Naive thymus-derived CD4-positive, alpha-beta T cell (primary cell): ENCODE measurements around the gene CA10. TPM values are rescaled to one million over a fixed set of nuclear protein-coding genes. Genes with fewer than 3 reads are reported as not detected.

ENCODE experiments used
- ATAC-seq: fragments of 150-1000 bp; cut with Tn5 transposase; 2 replicates; pipeline ENCODE4 v1.10.0; 2021; ENCODE audit warnings: mild to moderate bottlenecking, moderate library complexity
- CTCF ChIA-PET: fragments of 350-600 bp; sonication (Branson Sonifier 250); formaldehyde crosslinking; loops from one replicate; lab custom pipeline; 2021; ENCODE audit warnings: antibody characterized with exemption; lab: Charles Lee
- POLR2A ChIA-PET: fragments of 350-600 bp; sonication (Branson Sonifier 250); formaldehyde crosslinking; loops from one replicate; lab custom pipeline; 2021; ENCODE audit warnings: antibody characterized with exemption, inconsistent platforms; lab: Charles Lee
- DNase-seq, 9 donors: peaks; one replicate each; pipeline versions ENCODE4 v3.0.0 to v3.0.0-alpha.2; 2020 to 2022; ENCODE audit warnings: mixed read lengths in 1 of 9
- H3K27ac ChIP-seq: one replicate; pipeline ENCODE4 v1.7.0; 2013; ENCODE audit warnings: mild to moderate bottlenecking, low read depth, low read length, moderate library complexity
- H3K27me3 ChIP-seq, 2 donors: one replicate each; pipeline ENCODE4 v1.7.0; 2013; ENCODE audit warnings: low read length in 2 of 2, mild to moderate bottlenecking in 2 of 2, moderate library complexity in 2 of 2; ENCODE audit not compliant: control insufficient read depth in 2 of 2, insufficient read depth in 2 of 2
- H3K36me3 ChIP-seq, 3 experiments: 1 replicate in 2 of 3; 2 replicates in 1 of 3; pipeline ENCODE4 v1.7.0; 2013; ENCODE audit warnings: low read length in 3 of 3, mild to moderate bottlenecking in 3 of 3, moderate library complexity in 1 of 3; ENCODE audit not compliant: insufficient read depth in 3 of 3, control insufficient read depth in 2 of 3
- H3K4me1 ChIP-seq, 2 donors: one replicate each; pipeline ENCODE4 v1.7.0; 2013; ENCODE audit warnings: low read length in 2 of 2, mild to moderate bottlenecking in 2 of 2, moderate library complexity in 1 of 2; ENCODE audit not compliant: control insufficient read depth in 2 of 2, insufficient read depth in 2 of 2
- H3K4me3 ChIP-seq: 2 replicates; pipeline ENCODE4 v1.7.0; 2013; ENCODE audit warnings: mild to moderate bottlenecking, low read length
- H3K9me3 ChIP-seq, 3 experiments: 1 replicate in 2 of 3; 2 replicates in 1 of 3; pipeline ENCODE4 v1.7.0; 2013; ENCODE audit warnings: low read length in 3 of 3; ENCODE audit not compliant: control insufficient read depth in 2 of 3
- H3K27ac Mint-ChIP-seq, 9 donors: one replicate each; pipeline ENCODE4 v1.8.0; 2020 to 2022; ENCODE audit warnings: mixed read lengths in 9 of 9, mild to moderate bottlenecking in 8 of 9, moderate library complexity in 5 of 9, inconsistent platforms in 2 of 9
- H3K27me3 Mint-ChIP-seq, 5 donors: one replicate each; pipeline ENCODE4 v1.8.0; 2021 to 2022; ENCODE audit warnings: mixed read lengths in 5 of 5, mild to moderate bottlenecking in 1 of 5
- H3K36me3 Mint-ChIP-seq, 5 donors: one replicate each; pipeline ENCODE4 v1.8.0; 2020 to 2022; ENCODE audit warnings: mixed read lengths in 5 of 5, mild to moderate bottlenecking in 3 of 5, inconsistent platforms in 1 of 5
- H3K4me1 Mint-ChIP-seq, 7 donors: one replicate each; pipeline ENCODE4 v1.8.0; 2020 to 2022; ENCODE audit warnings: mixed read lengths in 7 of 7, mild to moderate bottlenecking in 3 of 7, inconsistent platforms in 1 of 7
- H3K4me3 Mint-ChIP-seq, 10 donors: one replicate each; pipeline ENCODE4 v1.8.0; 2020 to 2022; ENCODE audit warnings: mild to moderate bottlenecking in 10 of 10, mixed read lengths in 10 of 10, moderate library complexity in 6 of 10, inconsistent platforms in 2 of 10
- H3K9me3 Mint-ChIP-seq, 11 donors: one replicate each; pipeline ENCODE4 v1.8.0; 2020 to 2022; ENCODE audit warnings: mixed read lengths in 11 of 11, mild to moderate bottlenecking in 4 of 11, inconsistent platforms in 1 of 11, moderate library complexity in 1 of 11
- intact Hi-C, 2 donors: fragments of 100-400 bp; cut with micrococcal nuclease; formaldehyde crosslinking; loops; one replicate each; pipeline ENCODE4 v1.15.1; 2023
- polyA plus RNA-seq, 2 donors: library from polyadenylated mRNA; unstranded; fragments of 300-500 nt; fragmentation: Illumina TruSeq; gene quantifications; one replicate each; pipeline ENCODE4 v1.2.3, GENCODE V29; 2021
- total RNA-seq, 6 experiments: library from RNA in 5 of 6; stranded (reverse) in 5 of 6; gene quantifications; 1 replicate in 5 of 6; 2 replicates in 1 of 6; pipeline ENCODE4 v1.2.3 and lab custom pipeline; 2021 to 2026

The CA10 gene
- total and polyA plus RNA-seq, 7 experiments from 2014 or later: not detected

DNA sequence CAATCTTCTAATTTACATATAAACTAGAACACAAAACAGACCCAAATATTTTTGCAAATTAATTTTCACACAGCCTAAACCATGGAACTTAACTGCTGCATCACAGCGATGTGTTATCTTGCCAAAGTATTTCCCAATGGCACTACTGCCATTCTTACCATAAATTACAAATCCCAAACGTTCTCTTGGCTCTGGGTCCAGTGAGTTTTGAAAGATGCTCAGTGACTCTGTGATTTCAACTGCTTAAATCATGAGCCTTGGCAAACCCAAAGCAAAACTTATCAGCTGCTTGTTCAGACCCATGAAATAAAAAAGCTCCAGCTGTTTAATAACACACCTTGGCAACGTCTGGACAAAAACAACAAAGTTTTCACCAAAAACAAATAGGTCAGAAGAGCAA, 223.0 kb downstream of the CA10 start:
- H3K27ac ChIP-seq: no peak overlapping the region
- H3K9me3 Mint-ChIP-seq: peaks cover 0 to 4% (median 0%) of the 10 kb centered on the region in 11 donors
- no peaks in the 10 kb centered on the region for H3K4me1 Mint-ChIP-seq
- DNase-seq (no peak), ATAC-seq (no peak)
- intact Hi-C loops: no loop called here
- H3K4me3 ChIP-seq: no peak overlapping the region
- POLR2A ChIA-PET: no interaction called here
- no peak overlapping the region for H3K27ac Mint-ChIP-seq
- H3K36me3 Mint-ChIP-seq: no peaks in the 10 kb centered on the region
- H3K27me3 Mint-ChIP-seq: peaks cover 0 to 21% (median 6%) of the 10 kb centered on the region in 5 donors
- H3K4me3 Mint-ChIP-seq: no peak overlapping the region
- CTCF ChIA-PET: no interaction called here
- H3K27me3 ChIP-seq: no peaks in the 10 kb centered on the region
- no peaks in the 10 kb centered on the region for H3K4me1 ChIP-seq
- H3K36me3 ChIP-seq: no peaks in the 10 kb centered on the region
- no peaks in the 10 kb centered on the region for H3K9me3 ChIP-seq

DNA sequence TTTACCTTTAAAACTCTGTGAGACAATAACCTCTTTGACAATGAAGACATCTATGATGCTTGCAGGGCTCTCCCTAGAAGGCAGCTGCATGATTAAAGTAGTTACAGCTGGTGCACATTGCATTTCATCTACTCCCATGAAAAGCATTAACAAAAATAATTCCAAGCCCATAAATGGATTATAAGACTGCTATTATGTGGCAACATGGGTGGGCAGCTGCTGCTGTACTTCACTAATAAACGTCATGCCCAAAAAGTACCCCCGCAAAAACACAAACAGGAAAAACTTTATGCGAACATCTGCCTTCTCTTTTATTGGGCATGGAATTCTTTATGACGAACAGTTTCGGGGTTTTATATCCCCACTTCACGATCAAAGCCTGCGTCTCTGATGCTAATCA, 224.9 kb downstream of the CA10 start:
- Histone ChIP-seq H3K27me3 (no peaks in the 10 kb centered on the region), H3K4me1 (no peaks in the 10 kb centered on the region), H3K36me3 (no peaks in the 10 kb centered on the region), H3K9me3 (no peaks in the 10 kb centered on the region), H3K27ac (no peak overlapping the region), H3K4me3 (no peak overlapping the region)
- Mint-ChIP-seq H3K4me3 (no peak overlapping the region), H3K36me3 (no peaks in the 10 kb centered on the region), H3K4me1 (no peaks in the 10 kb centered on the region), H3K9me3 (peaks cover 0 to 4% (median 0%) of the 10 kb centered on the region in 11 donors), H3K27ac (no peak overlapping the region), H3K27me3 (peaks cover 0 to 21% (median 10%) of the 10 kb centered on the region in 5 donors)
- intact Hi-C loops: no loop called here
- ChIA-PET CTCF (no interaction called here), POLR2A (no interaction called here)
- DNase-seq (no peak), ATAC-seq (no peak)

DNA sequence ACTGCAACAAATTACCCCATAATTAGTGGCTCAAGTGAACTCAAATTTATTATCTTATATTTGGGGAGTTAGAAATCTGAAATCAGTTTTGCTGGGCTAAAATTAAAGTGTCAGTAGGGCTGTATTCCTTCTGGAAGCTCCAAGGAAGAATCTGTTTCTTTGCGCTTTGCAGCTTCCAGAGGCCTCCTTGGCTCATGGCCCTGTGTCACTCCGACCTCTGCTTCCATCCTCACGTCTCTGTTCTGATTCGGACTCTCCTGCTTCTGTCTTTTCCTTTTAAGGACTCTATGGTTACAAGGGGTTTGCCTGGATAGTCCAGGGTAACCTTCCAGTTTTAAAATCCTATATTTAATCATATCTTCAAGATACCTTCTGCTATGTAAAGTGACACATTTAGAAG, 232.1 kb downstream of the CA10 start:
- Histone ChIP-seq H3K9me3 (no peaks in the 10 kb centered on the region), H3K27me3 (no peaks in the 10 kb centered on the region), H3K4me3 (no peak overlapping the region), H3K27ac (no peak overlapping the region), H3K36me3 (no peaks in the 10 kb centered on the region), H3K4me1 (no peaks in the 10 kb centered on the region)
- ATAC-seq: no peak
- intact Hi-C loops: no loop called here
- Mint-ChIP-seq H3K4me3 (no peak overlapping the region), H3K27me3 (peaks cover 0 to 29% (median 10%) of the 10 kb centered on the region in 5 donors), H3K27ac (no peak overlapping the region), H3K36me3 (no peaks in the 10 kb centered on the region), H3K9me3 (peaks cover 0 to 3% (median 0%) of the 10 kb centered on the region in 11 donors), H3K4me1 (no peaks in the 10 kb centered on the region)
- ChIA-PET POLR2A (no interaction called here), CTCF (no interaction called here)
- no peak for DNase-seq

DNA sequence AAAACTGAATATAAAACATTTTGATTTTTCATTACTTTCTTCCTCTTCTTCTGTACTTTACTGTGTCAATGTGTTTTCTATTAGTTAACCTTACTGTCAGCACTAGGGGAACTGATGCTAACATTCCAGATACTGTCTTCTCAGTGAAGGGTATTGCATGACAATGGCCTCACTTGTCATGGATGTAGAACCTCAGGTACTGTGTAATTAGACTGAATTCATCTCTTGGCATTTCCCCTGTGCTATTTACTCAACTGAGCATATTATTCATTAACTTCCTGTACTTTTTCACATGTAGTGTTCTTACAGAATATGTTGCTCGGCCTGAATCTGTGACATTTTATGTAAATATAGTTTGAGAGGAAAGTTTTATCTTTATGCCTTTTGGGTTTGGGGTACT, 237.0 kb downstream of the CA10 start:
- CTCF ChIA-PET: no interaction called here
- no peaks in the 10 kb centered on the region for H3K4me1 ChIP-seq
- H3K27me3 ChIP-seq: no peaks in the 10 kb centered on the region
- H3K27ac Mint-ChIP-seq: no peak overlapping the region
- H3K4me3 ChIP-seq: no peak overlapping the region
- H3K4me3 Mint-ChIP-seq: no peak overlapping the region
- no peaks in the 10 kb centered on the region for H3K9me3 ChIP-seq
- DNase-seq (no peak), ATAC-seq (no peak)
- H3K4me1 Mint-ChIP-seq: no peaks in the 10 kb centered on the region
- no peaks in the 10 kb centered on the region for H3K9me3 Mint-ChIP-seq
- H3K36me3 ChIP-seq: no peaks in the 10 kb centered on the region
- peaks cover 0 to 17% (median 6%) of the 10 kb centered on the region in 5 donors for H3K27me3 Mint-ChIP-seq
- H3K36me3 Mint-ChIP-seq: no peaks in the 10 kb centered on the region
- POLR2A ChIA-PET: no interaction called here
- no peak overlapping the region for H3K27ac ChIP-seq
- intact Hi-C loops: no loop called here

DNA sequence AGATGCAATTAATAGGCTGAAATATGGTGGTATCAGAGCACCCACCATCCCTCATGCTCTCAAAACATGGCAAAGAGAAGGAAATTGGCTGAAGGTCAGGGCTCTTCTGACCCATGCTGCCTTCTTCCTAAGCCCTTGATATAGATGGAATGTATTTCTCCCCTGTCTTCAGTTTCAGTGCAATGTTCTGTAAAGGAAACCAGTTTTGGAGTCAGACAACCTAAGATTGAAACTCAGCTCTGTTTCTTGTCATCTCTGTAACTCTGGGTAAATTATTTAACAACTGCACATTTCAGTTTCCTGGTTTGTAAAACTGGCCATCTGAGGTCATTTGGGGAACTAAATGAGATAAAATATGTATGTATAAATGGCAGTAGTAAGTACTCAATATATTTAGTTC, 243.9 kb downstream of the CA10 start:
- Mint-ChIP-seq H3K27me3 (peaks cover 0 to 15% (median 9%) of the 10 kb centered on the region in 5 donors), H3K4me1 (no peaks in the 10 kb centered on the region), H3K4me3 (no peak overlapping the region), H3K9me3 (peaks cover 0 to 2% (median 0%) of the 10 kb centered on the region in 11 donors), H3K36me3 (no peaks in the 10 kb centered on the region), H3K27ac (no peak overlapping the region)
- DNase-seq (no peak), ATAC-seq (no peak)
- ChIA-PET CTCF (no interaction called here), POLR2A (no interaction called here)
- Histone ChIP-seq H3K36me3 (no peaks in the 10 kb centered on the region), H3K4me3 (no peak overlapping the region), H3K27ac (no peak overlapping the region), H3K27me3 (no peaks in the 10 kb centered on the region), H3K4me1 (no peaks in the 10 kb centered on the region), H3K9me3 (no peaks in the 10 kb centered on the region)
- intact Hi-C loops: no loop called here

DNA sequence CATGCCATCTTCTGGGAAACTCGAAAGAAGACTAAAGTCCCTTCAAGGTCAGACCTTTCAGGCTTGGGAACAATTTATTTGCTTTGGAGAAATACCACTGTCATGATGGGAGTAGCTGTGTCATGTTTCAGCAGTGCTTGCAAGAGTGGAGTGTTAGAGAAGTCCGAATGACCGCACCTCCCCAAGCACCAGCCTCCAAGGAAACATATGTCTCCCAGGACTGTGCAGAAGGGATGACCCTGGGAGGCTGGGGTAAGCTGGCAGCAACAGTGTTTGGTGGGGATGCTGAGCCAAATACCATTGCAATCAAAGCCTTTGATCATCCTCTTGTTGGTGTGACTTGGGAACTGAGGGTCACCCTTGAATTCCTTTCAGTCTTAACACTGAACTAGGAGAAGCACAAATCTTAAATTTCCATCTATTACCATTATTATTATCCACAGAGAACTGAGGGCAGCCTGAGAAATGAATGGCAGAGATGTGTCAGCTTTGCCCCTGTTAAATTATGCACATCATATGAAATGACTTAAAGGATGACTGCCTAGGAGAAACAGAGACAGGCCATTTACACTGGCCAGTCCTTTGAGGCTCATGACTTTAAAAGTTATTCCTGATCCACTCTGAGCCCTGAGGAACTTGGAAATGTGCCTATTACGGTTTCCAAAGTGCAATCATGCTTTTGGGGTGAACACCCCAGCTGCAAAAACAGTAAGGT, 244.9 kb downstream of the CA10 start:
- no peaks in the 10 kb centered on the region for H3K4me1 ChIP-seq
- no peaks in the 10 kb centered on the region for H3K9me3 ChIP-seq
- ATAC-seq (no peak), DNase-seq (no peak)
- Mint-ChIP-seq H3K27ac (no peak overlapping the region), H3K27me3 (peaks cover 0 to 15% (median 9%) of the 10 kb centered on the region in 5 donors), H3K9me3 (peaks cover 0 to 2% (median 0%) of the 10 kb centered on the region in 11 donors), H3K4me1 (no peaks in the 10 kb centered on the region), H3K4me3 (no peak overlapping the region), H3K36me3 (no peaks in the 10 kb centered on the region)
- ChIA-PET POLR2A (no interaction called here), CTCF (no interaction called here)
- H3K27me3 ChIP-seq: no peaks in the 10 kb centered on the region
- intact Hi-C loops: no loop called here
- no peaks in the 10 kb centered on the region for H3K36me3 ChIP-seq
- no peak overlapping the region for H3K4me3 ChIP-seq
- H3K27ac ChIP-seq: no peak overlapping the region

DNA sequence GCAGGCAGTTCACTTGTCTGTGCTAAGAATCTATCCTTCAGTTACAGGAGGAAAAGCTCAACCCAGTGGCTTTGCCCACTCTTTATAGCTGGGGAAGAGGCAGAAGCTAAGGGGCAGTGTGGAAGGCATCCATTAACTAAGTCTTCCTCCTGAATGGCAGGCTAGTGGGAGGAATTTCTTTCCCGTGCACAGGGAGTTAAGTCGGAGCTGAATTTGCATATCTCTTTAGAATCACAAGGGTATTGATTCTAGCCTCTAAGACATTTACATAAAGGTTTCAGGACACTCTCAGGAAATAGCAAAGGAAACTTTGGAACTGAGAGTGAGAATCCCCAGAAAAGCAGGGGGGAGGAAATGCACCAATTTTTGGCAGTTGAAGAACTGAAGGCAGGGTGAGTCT, 245.6 kb downstream of the CA10 start:
- H3K9me3 Mint-ChIP-seq: peaks cover 0 to 2% (median 0%) of the 10 kb centered on the region in 11 donors
- CTCF ChIA-PET: no interaction called here
- no peaks in the 10 kb centered on the region for H3K36me3 ChIP-seq

More for the DNA sequence above, 245.6 kb downstream of the CA10 start:
- no peak overlapping the region for H3K4me3 ChIP-seq
- Mint-ChIP-seq H3K27me3 (peaks cover 0 to 16% (median 9%) of the 10 kb centered on the region in 5 donors), H3K36me3 (no peaks in the 10 kb centered on the region), H3K4me1 (no peaks in the 10 kb centered on the region), H3K4me3 (no peak overlapping the region), H3K27ac (no peak overlapping the region)
- POLR2A ChIA-PET: no interaction called here
- intact Hi-C loops: no loop called here
- no peak for ATAC-seq
- no peaks in the 10 kb centered on the region for H3K27me3 ChIP-seq
- H3K27ac ChIP-seq: no peak overlapping the region
- no peak for DNase-seq
- no peaks in the 10 kb centered on the region for H3K4me1 ChIP-seq
- no peaks in the 10 kb centered on the region for H3K9me3 ChIP-seq
